Measurements from ENCODE around the gene PBX1. TPM values are rescaled to one million over a fixed set of nuclear protein-coding genes. Genes with fewer than 3 reads are reported as not detected.

PBX1 gene
- total RNA-seq, 1 experiment from 2014 or later: 102 TPM

- TF ChIP-seq, protein P1, sequence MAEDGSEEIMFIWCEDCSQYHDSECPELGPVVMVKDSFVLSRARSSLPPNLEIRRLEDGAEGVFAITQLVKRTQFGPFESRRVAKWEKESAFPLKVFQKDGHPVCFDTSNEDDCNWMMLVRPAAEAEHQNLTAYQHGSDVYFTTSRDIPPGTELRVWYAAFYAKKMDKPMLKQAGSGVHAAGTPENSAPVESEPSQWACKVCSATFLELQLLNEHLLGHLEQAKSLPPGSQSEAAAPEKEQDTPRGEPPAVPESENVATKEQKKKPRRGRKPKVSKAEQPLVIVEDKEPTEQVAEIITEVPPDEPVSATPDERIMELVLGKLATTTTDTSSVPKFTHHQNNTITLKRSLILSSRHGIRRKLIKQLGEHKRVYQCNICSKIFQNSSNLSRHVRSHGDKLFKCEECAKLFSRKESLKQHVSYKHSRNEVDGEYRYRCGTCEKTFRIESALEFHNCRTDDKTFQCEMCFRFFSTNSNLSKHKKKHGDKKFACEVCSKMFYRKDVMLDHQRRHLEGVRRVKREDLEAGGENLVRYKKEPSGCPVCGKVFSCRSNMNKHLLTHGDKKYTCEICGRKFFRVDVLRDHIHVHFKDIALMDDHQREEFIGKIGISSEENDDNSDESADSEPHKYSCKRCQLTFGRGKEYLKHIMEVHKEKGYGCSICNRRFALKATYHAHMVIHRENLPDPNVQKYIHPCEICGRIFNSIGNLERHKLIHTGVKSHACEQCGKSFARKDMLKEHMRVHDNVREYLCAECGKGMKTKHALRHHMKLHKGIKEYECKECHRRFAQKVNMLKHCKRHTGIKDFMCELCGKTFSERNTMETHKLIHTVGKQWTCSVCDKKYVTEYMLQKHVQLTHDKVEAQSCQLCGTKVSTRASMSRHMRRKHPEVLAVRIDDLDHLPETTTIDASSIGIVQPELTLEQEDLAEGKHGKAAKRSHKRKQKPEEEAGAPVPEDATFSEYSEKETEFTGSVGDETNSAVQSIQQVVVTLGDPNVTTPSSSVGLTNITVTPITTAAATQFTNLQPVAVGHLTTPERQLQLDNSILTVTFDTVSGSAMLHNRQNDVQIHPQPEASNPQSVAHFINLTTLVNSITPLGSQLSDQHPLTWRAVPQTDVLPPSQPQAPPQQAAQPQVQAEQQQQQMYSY (CRISPR knock-in tag; IDR thresholded peaks at IDR 0.05): no peak
- TF ChIP-seq NR1H2 (CRISPR knock-in tag; IDR thresholded peaks at IDR 0.05): no peak
These were observed 176.5 kb downstream of the PBX1 start (continued) for GRCh38 chr1:164735315-164736052.

DNA sequence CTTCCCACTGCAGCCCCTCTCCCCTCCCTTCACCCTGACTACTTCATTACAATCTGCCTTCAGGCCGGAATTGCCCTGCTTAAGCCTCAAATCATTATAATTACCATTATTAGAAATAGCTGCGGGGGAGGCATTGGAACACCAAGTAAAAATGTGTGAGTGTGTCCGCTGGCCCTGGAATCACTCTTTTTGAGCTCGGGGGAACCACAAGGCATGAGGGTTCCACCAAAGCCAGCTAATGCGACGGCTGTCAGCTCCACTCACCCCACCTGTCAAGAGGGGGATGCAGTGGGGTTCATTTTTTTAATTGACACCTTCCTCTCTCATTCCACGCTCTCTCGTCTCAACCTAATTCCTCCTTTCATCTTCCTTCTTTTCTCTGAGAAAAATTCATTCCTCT lies 177.2 kb downstream of the PBX1 start:
- CTCF ChIA-PET: interaction anchor here (1.3 kb wide), 1 partner anchor 62 kb away, joined by 5 read pairs; no protein-coding TSS in a partner anchor
- H3K27me3 Mint-ChIP-seq (ENCODE audit: low read depth): no peaks in the 10 kb centered on the region
- ATAC-seq (no peak), DNase-seq (ENCODE audit: low spot score) (no peak)
- H3K4me1 Mint-ChIP-seq: peaks cover 46% of the 10 kb centered on the region
- no peak overlapping the region for H3K27ac Mint-ChIP-seq
- no peak overlapping the region for H3K4me3 Mint-ChIP-seq
- H3K9me3 Mint-ChIP-seq: no peaks in the 10 kb centered on the region
- TF ChIP-seq ZBTB21 (CRISPR knock-in tag; IDR thresholded peaks at IDR 0.05; ENCODE audit: borderline replicate concordance): no peak
- TF ChIP-seq CDX4 (CRISPR knock-in tag; IDR thresholded peaks at IDR 0.05; ENCODE audit: borderline replicate concordance): no peak
- TF ChIP-seq IRF2 (CRISPR knock-in tag; IDR thresholded peaks at IDR 0.05; ENCODE audit: borderline replicate concordance, low read depth): no peak
- no peak for TF ChIP-seq FOXK1 (CRISPR knock-in tag; IDR thresholded peaks at IDR 0.05)
- TF ChIP-seq ATF3 (CRISPR knock-in tag; conservative IDR thresholded peaks at IDR 0.05): no peak
- TF ChIP-seq, protein P1 (CRISPR knock-in tag; IDR thresholded peaks at IDR 0.05): no peak
- no peak for TF ChIP-seq OVOL2 (CRISPR knock-in tag; IDR thresholded peaks at IDR 0.05; ENCODE audit: borderline replicate concordance)
- no peak for TF ChIP-seq PRRX2 (CRISPR knock-in tag; IDR thresholded peaks at IDR 0.05)
- TF ChIP-seq USF2 (CRISPR knock-in tag; IDR thresholded peaks at IDR 0.05): no peak
- TF ChIP-seq, protein P2, sequence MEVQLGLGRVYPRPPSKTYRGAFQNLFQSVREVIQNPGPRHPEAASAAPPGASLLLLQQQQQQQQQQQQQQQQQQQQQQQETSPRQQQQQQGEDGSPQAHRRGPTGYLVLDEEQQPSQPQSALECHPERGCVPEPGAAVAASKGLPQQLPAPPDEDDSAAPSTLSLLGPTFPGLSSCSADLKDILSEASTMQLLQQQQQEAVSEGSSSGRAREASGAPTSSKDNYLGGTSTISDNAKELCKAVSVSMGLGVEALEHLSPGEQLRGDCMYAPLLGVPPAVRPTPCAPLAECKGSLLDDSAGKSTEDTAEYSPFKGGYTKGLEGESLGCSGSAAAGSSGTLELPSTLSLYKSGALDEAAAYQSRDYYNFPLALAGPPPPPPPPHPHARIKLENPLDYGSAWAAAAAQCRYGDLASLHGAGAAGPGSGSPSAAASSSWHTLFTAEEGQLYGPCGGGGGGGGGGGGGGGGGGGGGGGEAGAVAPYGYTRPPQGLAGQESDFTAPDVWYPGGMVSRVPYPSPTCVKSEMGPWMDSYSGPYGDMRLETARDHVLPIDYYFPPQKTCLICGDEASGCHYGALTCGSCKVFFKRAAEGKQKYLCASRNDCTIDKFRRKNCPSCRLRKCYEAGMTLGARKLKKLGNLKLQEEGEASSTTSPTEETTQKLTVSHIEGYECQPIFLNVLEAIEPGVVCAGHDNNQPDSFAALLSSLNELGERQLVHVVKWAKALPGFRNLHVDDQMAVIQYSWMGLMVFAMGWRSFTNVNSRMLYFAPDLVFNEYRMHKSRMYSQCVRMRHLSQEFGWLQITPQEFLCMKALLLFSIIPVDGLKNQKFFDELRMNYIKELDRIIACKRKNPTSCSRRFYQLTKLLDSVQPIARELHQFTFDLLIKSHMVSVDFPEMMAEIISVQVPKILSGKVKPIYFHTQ (CRISPR knock-in tag; IDR thresholded peaks at IDR 0.05): no peak
- TF ChIP-seq ZMAT4 (CRISPR knock-in tag; IDR thresholded peaks at IDR 0.05): no peak
- TF ChIP-seq JAZF1 (CRISPR knock-in tag; IDR thresholded peaks at IDR 0.05): no peak
- TF ChIP-seq ZNF138 (CRISPR knock-in tag; conservative IDR thresholded peaks at IDR 0.05): no peak
- no peak for TF ChIP-seq CBFB (CRISPR knock-in tag; IDR thresholded peaks at IDR 0.05; ENCODE audit: low read depth)
- no peak for TF ChIP-seq ZNF671 (CRISPR knock-in tag; IDR thresholded peaks at IDR 0.05)
- no peak for TF ChIP-seq E2F4 (CRISPR knock-in tag; IDR thresholded peaks at IDR 0.05; ENCODE audit: borderline replicate concordance, low read depth)
- no peak for TF ChIP-seq FOXJ3 (CRISPR knock-in tag; IDR thresholded peaks at IDR 0.05; ENCODE audit: borderline replicate concordance)
- POLR2A ChIA-PET: interaction anchor here (0.5 kb wide), 1 partner anchor 12 kb away, joined by 6 read pairs; no protein-coding TSS in a partner anchor
- no peaks in the 10 kb centered on the region for H3K36me3 Mint-ChIP-seq
